ENCODE measurements around the gene CLNK.
"Not testable (repeated sequence)": the region's sequence is repeated elsewhere in the genome, so short reads cannot be mapped to it uniquely, and the experiment has no call there.

The CLNK gene

GRCh38 chr4:10575414-10575813, 109.2 kb downstream of the CLNK start:
- no peak for DNase-seq (ENCODE audit: low read depth)
- TF ChIP-seq CTCF (conservative IDR thresholded peaks at IDR 0.05; ENCODE audit: control insufficient read depth, insufficient read depth, low read depth, low read length) = no peak

GRCh38 chr4:10574553-10574952, 110.0 kb downstream of the CLNK start:
- not testable (repeated sequence) for DNase-seq (ENCODE audit: low read depth); H3K4me3 ChIP-seq (ENCODE audit: control insufficient read depth, low read depth, low read length)

More at GRCh38 chr4:10575414-10575813, 109.2 kb downstream of the CLNK start:
- H3K4me3 ChIP-seq (ENCODE audit: control insufficient read depth, low read depth, low read length) = no peak overlapping the region

- no peak for DNase-seq (ENCODE audit: low read depth)
- H3K4me3 ChIP-seq (ENCODE audit: control insufficient read depth, low read depth, low read length) = no peak overlapping the region
Observed at GRCh38 chr4:10571909-10572308, 112.7 kb downstream of the CLNK start.

GRCh38 chr4:10569491-10569890, 115.1 kb downstream of the CLNK start:
- DNase-seq (ENCODE audit: low read depth) = no peak
- no peak for TF ChIP-seq CTCF (conservative IDR thresholded peaks at IDR 0.05; ENCODE audit: control insufficient read depth, insufficient read depth, low read depth, low read length)
- no peak overlapping the region for H3K4me3 ChIP-seq (ENCODE audit: control insufficient read depth, low read depth, low read length)

More at GRCh38 chr4:10571909-10572308, 112.7 kb downstream of the CLNK start:
- no peak for TF ChIP-seq CTCF (conservative IDR thresholded peaks at IDR 0.05; ENCODE audit: control insufficient read depth, insufficient read depth, low read depth, low read length)

GRCh38 chr4:10567766-10568165, 116.8 kb downstream of the CLNK start:
- TF ChIP-seq CTCF (conservative IDR thresholded peaks at IDR 0.05; ENCODE audit: control insufficient read depth, insufficient read depth, low read depth, low read length) = no peak
- no peak for DNase-seq (ENCODE audit: low read depth)
- no peak overlapping the region for H3K4me3 ChIP-seq (ENCODE audit: control insufficient read depth, low read depth, low read length)

- no peak overlapping the region for H3K4me3 ChIP-seq (ENCODE audit: control insufficient read depth, low read depth, low read length)
- no peak for TF ChIP-seq CTCF (conservative IDR thresholded peaks at IDR 0.05; ENCODE audit: control insufficient read depth, insufficient read depth, low read depth, low read length)
- DNase-seq (ENCODE audit: low read depth) = no peak
Observed at GRCh38 chr4:10565166-10565780, 119.3 kb downstream of the CLNK start.

GRCh38 chr4:10554694-10555093, 129.9 kb downstream of the CLNK start:
- peak; percentile 67 for DNase-seq (ENCODE audit: low read depth)
- TF ChIP-seq CTCF (conservative IDR thresholded peaks at IDR 0.05; ENCODE audit: control insufficient read depth, insufficient read depth, low read depth, low read length) = peak; percentile 83
- H3K4me3 ChIP-seq (ENCODE audit: control insufficient read depth, low read depth, low read length) = no peak overlapping the region
